Transverse colon (tissue), 4 donors: ENCODE measurements around the gene NOTCH1. TPM values are rescaled to one million over a fixed set of nuclear protein-coding genes. Genes with fewer than 3 reads are reported as not detected.

Experiments
- DNase-seq: peaks from one replicate; pipeline ENCODE4 v3.0.0-alpha.2; 2019
- H3K27ac ChIP-seq, 4 donors: fragments of 200-600 bp; sonication (generic); 2 replicates each; pipeline ENCODE4 v1.5.1; 2016 to 2018; ENCODE audit warnings: inconsistent platforms in 4 of 4
- H3K27me3 ChIP-seq: fragments of 200-600 bp; sonication (generic); 2 replicates; pipeline ENCODE4 v1.5.1; 2017; ENCODE audit warnings: inconsistent platforms
- H3K36me3 ChIP-seq, 4 donors: fragments of 200-600 bp; sonication (generic); 2 replicates each; pipeline ENCODE4 v1.5.1; 2017 to 2019; ENCODE audit warnings: inconsistent platforms in 4 of 4
- H3K4me1 ChIP-seq, 4 donors: fragments of 200-600 bp; sonication (generic); 2 replicates each; pipeline ENCODE4 v1.5.1; 2017 to 2020; ENCODE audit warnings: inconsistent platforms in 4 of 4
- H3K4me3 ChIP-seq, 4 donors: fragments of 200-600 bp; sonication (generic); 1 replicate in 1 of 4; 2 replicates in 3 of 4; pipeline versions ENCODE4 v1.5.1 to v1.6.1; 2017 to 2019; ENCODE audit warnings: inconsistent platforms in 4 of 4
- H3K9me3 ChIP-seq, 2 donors: fragments of 200-600 bp; sonication (generic); 2 replicates each; pipeline ENCODE4 v1.5.1; 2017 to 2019; ENCODE audit warnings: inconsistent platforms in 2 of 2
- EP300 ChIP-seq: sonication (generic); formaldehyde crosslinking; IDR thresholded peaks from one replicate; pipeline ENCODE4 v1.6.1; 2017; ENCODE audit warnings: antibody characterized with exemption, low read depth
- POLR2A ChIP-seq: fragments of 450-650 bp; IDR thresholded peaks from one replicate; pipeline ENCODE4 v1.6.1; 2016; ENCODE audit warnings: antibody characterized with exemption, mild to moderate bottlenecking, moderate library complexity
- POLR2AphosphoS5 ChIP-seq, 3 donors: sonication (generic); formaldehyde crosslinking; IDR thresholded peaks; one replicate each; pipeline ENCODE4 v1.6.1; 2016; ENCODE audit warnings: antibody characterized with exemption in 3 of 3
- WGBS, 2 donors: methylation state at CpG; one replicate each; pipeline ENCODE4 v1.1.5; 2018; ENCODE audit warnings: low coverage in 1 of 2; 5-methylcytosine and 5-hydroxymethylcytosine counted together
- in situ Hi-C, 4 donors: fragments of 200-750 bp; cut with MboI; loops; one replicate each; pipeline versions ENCODE4 v1.15.0 to v1.15.1; 2017; ENCODE audit warnings: low sequenced_read_pairs in 3 of 4, low pct_ligation_motif_present in 1 of 4, low pct_unique_long_range_greater_than_20kb in 1 of 4
- intact Hi-C: fragments of 100-400 bp; cut with DNase I; formaldehyde crosslinking; loops from one replicate; pipeline ENCODE4 v1.15.1; 2023; ENCODE audit warnings: low total_unique reads
- small RNA-seq, 4 donors: library from RNA; depleted of rRNA; stranded (forward); fragments of <200 nt; gene quantifications; one replicate each; pipeline ENCODE3, GENCODE V24; 2016
- total RNA-seq, 4 donors: library from RNA; depleted of rRNA; stranded (reverse); fragments of >200 nt; gene quantifications; one replicate each; pipeline ENCODE4 v1.1.0, GENCODE V29; 2016
- TF ChIP-seq, protein P1 (sequence below), 5 experiments: fragments of 200-600 bp in 3 of 5; fragments of 450-650 bp in 2 of 5; sonication (generic) in 3 of 5; IDR thresholded peaks; 1 replicate in 2 of 5; 2 replicates in 3 of 5; pipeline ENCODE4 v1.5.1; 2016 to 2017; ENCODE audit warnings: antibody characterized with exemption in 5 of 5, inconsistent platforms in 3 of 5, mild to moderate bottlenecking in 2 of 5, moderate library complexity in 1 of 5

Gene NOTCH1
- total RNA-seq, 4 donors from 2014 or later, result 48.2 to 154 (median 98.2) TPM

DNA sequence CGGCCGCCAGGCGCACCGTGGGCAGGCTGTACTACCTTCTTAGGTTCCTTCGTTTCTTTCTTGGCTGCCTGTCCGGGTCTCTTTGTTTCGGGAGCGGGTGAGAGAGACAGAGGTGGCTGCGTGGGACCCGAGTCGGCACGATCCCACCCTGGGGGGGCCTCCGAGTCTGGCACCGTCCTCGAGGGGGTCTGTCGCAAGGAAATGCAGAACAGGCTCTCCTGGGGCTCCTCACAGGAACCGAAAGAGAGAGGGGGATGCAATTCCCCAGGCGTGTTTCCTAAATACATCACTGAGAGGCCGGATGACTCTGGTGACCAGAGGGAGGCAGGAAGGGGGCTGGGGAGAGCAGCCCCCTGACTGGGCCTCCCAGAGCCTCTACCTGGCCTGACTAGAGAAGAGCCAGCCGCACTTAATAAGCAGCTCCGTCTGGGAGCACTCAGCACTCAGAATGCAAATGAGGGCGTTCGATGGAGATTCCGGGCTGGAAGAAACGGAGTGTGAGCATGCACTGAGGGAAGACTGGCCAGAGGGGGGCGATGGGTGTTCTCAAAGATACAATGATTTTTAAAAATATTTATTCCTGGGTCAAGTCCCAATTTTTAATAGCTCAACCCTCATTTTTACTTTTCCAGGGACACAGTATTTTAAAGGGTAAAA, 94.5 kb downstream of the NOTCH1 start:
- intact Hi-C loops, result no loop called here
- Histone ChIP-seq H3K4me3 (no peak overlapping the region), H3K4me1 (no peaks in the 10 kb centered on the region), H3K36me3 (peaks cover 0 to 85% (median 40%) of the 10 kb centered on the region in 4 donors), H3K27me3 (no peaks in the 10 kb centered on the region), H3K27ac (no peak overlapping the region), H3K9me3 (no peaks in the 10 kb centered on the region)
- no peak for DNase-seq
- TF ChIP-seq, protein P1, sequence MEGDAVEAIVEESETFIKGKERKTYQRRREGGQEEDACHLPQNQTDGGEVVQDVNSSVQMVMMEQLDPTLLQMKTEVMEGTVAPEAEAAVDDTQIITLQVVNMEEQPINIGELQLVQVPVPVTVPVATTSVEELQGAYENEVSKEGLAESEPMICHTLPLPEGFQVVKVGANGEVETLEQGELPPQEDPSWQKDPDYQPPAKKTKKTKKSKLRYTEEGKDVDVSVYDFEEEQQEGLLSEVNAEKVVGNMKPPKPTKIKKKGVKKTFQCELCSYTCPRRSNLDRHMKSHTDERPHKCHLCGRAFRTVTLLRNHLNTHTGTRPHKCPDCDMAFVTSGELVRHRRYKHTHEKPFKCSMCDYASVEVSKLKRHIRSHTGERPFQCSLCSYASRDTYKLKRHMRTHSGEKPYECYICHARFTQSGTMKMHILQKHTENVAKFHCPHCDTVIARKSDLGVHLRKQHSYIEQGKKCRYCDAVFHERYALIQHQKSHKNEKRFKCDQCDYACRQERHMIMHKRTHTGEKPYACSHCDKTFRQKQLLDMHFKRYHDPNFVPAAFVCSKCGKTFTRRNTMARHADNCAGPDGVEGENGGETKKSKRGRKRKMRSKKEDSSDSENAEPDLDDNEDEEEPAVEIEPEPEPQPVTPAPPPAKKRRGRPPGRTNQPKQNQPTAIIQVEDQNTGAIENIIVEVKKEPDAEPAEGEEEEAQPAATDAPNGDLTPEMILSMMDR (IDR thresholded peaks at IDR 0.05), result no peak
- TF ChIP-seq POLR2AphosphoS5 (IDR thresholded peaks at IDR 0.05) (no peak), POLR2A (no peak)
- in situ Hi-C loops, result no loop called here
- 87 to 92% methylated on average over 8 to 26 of the region's 26 CpGs for WGBS, 2 donors

DNA sequence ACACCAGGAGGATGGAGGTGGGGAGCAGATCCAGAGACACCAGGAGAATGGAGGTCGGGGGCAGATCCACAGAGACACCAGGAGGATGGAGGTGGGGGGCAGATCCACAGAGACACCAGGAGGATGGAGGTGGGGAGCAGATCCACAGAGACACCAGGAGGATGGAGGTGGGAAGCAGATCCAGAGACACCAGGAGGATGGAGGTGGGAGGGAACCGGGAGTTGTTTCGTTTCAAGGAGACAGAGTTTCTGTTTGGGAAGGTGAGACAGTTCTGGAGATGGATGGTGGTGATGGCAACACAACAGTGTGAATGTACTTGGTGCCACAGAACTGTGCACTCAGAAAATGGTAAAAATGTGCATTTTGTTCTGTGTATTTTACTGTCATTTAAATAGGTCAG, 97.2 kb downstream of the NOTCH1 start:
- H3K4me3 ChIP-seq, result no peak overlapping the region
- H3K4me1 ChIP-seq, result no peaks in the 10 kb centered on the region
- H3K27me3 ChIP-seq, result no peaks in the 10 kb centered on the region
- no peak for DNase-seq
- in situ Hi-C loops (no loop called here), intact Hi-C loops (no loop called here)
- no peak for TF ChIP-seq POLR2A
- no peak for TF ChIP-seq POLR2AphosphoS5 (IDR thresholded peaks at IDR 0.05)
- TF ChIP-seq, protein P1 (IDR thresholded peaks at IDR 0.05), result no peak
- TF ChIP-seq EP300, result no peak
- H3K36me3 ChIP-seq, result peaks cover 0 to 79% (median 33%) of the 10 kb centered on the region in 4 donors
- no peaks in the 10 kb centered on the region for H3K9me3 ChIP-seq
- WGBS, 2 donors, result 94 to 95% methylated on average over 3 of the region's 3 CpGs
- no peak overlapping the region for H3K27ac ChIP-seq

DNA sequence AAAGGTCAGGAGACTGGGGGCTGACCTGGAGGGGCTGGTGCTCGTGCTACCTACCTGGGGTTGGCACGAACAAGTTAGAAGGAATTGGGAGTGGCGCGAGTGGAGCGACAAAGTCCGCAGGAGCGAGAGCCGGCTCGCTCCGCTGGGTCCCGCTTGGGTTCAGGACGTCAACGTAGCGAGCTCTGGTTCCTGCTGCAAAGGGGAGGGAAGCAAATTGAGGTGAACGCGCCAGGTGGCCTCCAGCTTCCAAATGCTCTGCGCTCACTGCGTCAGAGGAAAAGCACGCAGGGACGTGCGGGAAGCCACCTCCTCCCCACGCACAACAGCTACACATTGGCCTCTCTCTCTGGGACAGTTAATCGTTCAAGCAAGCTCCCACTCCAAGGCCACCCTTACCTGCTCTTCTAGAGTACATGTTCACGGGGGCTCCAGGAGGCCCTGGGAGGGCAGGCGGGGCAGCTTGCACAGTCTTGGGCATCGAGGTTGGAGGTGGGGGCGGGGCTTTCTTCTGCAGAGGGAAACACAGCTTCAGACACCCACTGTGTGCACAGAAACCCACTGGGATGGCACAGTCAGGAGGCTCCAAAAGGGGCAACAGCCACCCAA, 98.6 kb downstream of the NOTCH1 start:
- in situ Hi-C loops, result no loop called here
- intact Hi-C loops, result no loop called here
- TF ChIP-seq EP300, result no peak
- TF ChIP-seq, protein P1 (IDR thresholded peaks at IDR 0.05), result no peak
- no peak for TF ChIP-seq POLR2A
- TF ChIP-seq POLR2AphosphoS5 (IDR thresholded peaks at IDR 0.05), result no peak
- Histone ChIP-seq H3K36me3 (peaks cover 0 to 82% (median 35%) of the 10 kb centered on the region in 4 donors), H3K27ac (no peak overlapping the region), H3K27me3 (no peaks in the 10 kb centered on the region), H3K4me1 (no peaks in the 10 kb centered on the region), H3K9me3 (no peaks in the 10 kb centered on the region), H3K4me3 (no peak overlapping the region)
- WGBS, 2 donors, result 91 to 94% methylated on average over 6 to 27 of the region's 27 CpGs
- DNase-seq, result no peak

DNA sequence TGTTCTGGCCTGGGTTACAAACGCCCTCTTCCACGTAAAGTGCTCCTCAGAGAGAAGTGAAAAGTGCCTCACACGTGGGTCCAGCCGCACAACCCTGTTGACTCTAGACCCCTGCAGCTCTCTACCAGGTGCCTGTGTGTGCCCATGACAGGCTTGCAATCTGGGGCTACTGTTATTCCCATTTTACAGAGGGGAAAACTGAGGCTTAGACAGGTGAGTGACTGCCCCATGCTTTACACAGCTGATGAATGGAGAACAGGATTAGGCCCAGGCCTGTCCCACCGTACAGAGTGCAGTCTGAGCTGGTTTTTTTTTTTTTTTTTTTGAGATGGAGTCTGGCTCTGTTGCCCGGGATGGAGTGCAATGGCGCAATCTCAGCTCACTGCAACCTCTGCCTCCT, 100.0 kb downstream of the NOTCH1 start:
- no peak overlapping the region for H3K27ac ChIP-seq
- intact Hi-C loops, result no loop called here
- H3K27me3 ChIP-seq, result no peaks in the 10 kb centered on the region
- TF ChIP-seq, protein P1 (IDR thresholded peaks at IDR 0.05), result no peak
- TF ChIP-seq POLR2AphosphoS5 (IDR thresholded peaks at IDR 0.05) (no peak), POLR2A (no peak), EP300 (no peak)
- H3K4me3 ChIP-seq, result no peak overlapping the region
- no peaks in the 10 kb centered on the region for H3K9me3 ChIP-seq
- no peaks in the 10 kb centered on the region for H3K4me1 ChIP-seq
- in situ Hi-C loops, result no loop called here
- H3K36me3 ChIP-seq, result peaks cover 0 to 71% (median 31%) of the 10 kb centered on the region in 4 donors
- no peak for DNase-seq
- WGBS, 2 donors, result 94 to 96% methylated on average over 5 to 7 of the region's 7 CpGs

Small RNA genes lying within 50 kb of the gene (small RNA-seq; reads per million reads assigned to genes)
- gene MIR4673 (0 reads per million in 4 donors), gene MIR4674 (0 reads per million in 4 donors)

Other genes starting within 250 kb of the NOTCH1 start
- gene CCDC187, start 242.0 kb downstream of the NOTCH1 start, total RNA-seq, result 1 to 10 TPM in 1 of 4 donors, under 1 TPM in 2, not detected in 1; 0.40 to 1.1 (median 0.41) TPM
- gene GPSM1, start 218.5 kb downstream of the NOTCH1 start, total RNA-seq, result 1 to 10 TPM; 2.3 to 8.6 (median 7.0) TPM
- gene DNLZ, start 182.3 kb downstream of the NOTCH1 start, total RNA-seq, result 10 to 100 TPM in 2 of 4 donors, 1 to 10 TPM in 2; 6.7 to 17.3 (median 10.4) TPM
- gene CARD9, start 172.4 kb downstream of the NOTCH1 start, total RNA-seq, result 1 to 10 TPM; 1.1 to 5.6 (median 2.0) TPM
- gene SNAPC4, start 145.9 kb downstream of the NOTCH1 start, total RNA-seq, result 10 to 100 TPM in 2 of 4 donors, 1 to 10 TPM in 2; 6.0 to 14.5 (median 10.1) TPM
- 10 to 100 TPM; 23.6 to 74.6 (median 40.9) TPM for gene ENTR1, start 135.4 kb downstream of the NOTCH1 start, total RNA-seq
- 10 to 100 TPM; 24.3 to 61.3 (median 45.8) TPM for gene PMPCA, start 135.4 kb downstream of the NOTCH1 start, total RNA-seq
- gene INPP5E, start 106.2 kb downstream of the NOTCH1 start, total RNA-seq, result 10 to 100 TPM; 12.5 to 57.5 (median 18.3) TPM
- 10 to 100 TPM; 54.1 to 75.9 (median 65.8) TPM for gene SEC16A, start 63.0 kb downstream of the NOTCH1 start, total RNA-seq
- gene EGFL7, start 116.9 kb upstream of the NOTCH1 start, total RNA-seq, result 10 to 100 TPM; 12.3 to 64.7 (median 33.6) TPM
- 100 to 1,000 TPM; 245 to 441 (median 290) TPM for gene AGPAT2, start 141.4 kb upstream of the NOTCH1 start, total RNA-seq
- gene DIPK1B, start 166.5 kb upstream of the NOTCH1 start, total RNA-seq, result 10 to 100 TPM in 1 of 4 donors, 1 to 10 TPM in 3; 3.5 to 12.3 (median 3.9) TPM
- gene LCN10, start 196.9 kb upstream of the NOTCH1 start, total RNA-seq, result 10 to 100 TPM in 1 of 4 donors, 1 to 10 TPM in 2, under 1 TPM in 1; 0.96 to 33.6 (median 3.3) TPM
- gene LCN6, start 202.5 kb upstream of the NOTCH1 start, total RNA-seq, result 1 to 10 TPM in 2 of 4 donors, not detected in 2; 1.1 to 2.9 TPM
- not detected for gene LCN8, start 212.2 kb upstream of the NOTCH1 start, total RNA-seq
- gene LCN15, start 218.5 kb upstream of the NOTCH1 start, total RNA-seq, result 10 to 100 TPM in 1 of 4 donors, 1 to 10 TPM in 1, not detected in 2; 6.4 to 11.9 TPM
- gene TMEM141, start 245.3 kb upstream of the NOTCH1 start, total RNA-seq, result 100 to 1,000 TPM; 179 to 392 (median 224) TPM